HepG2 (cell line): ENCODE measurements around the gene MMP25. TPM values are rescaled to one million over a fixed set of nuclear protein-coding genes. Genes with fewer than 3 reads are reported as not detected.

ENCODE experiments used
- CEBPB ChIP-seq: IDR thresholded peaks from 2 replicates; pipeline ENCODE4 v1.6.1; 2011; ENCODE audit warnings: low read depth, low read length, improper control_type of control experiment, borderline replicate concordance
- GLI4 ChIP-seq: sonication (generic); formaldehyde crosslinking; IDR thresholded peaks from 2 replicates; pipeline ENCODE4 v1.5.1; 2020; ENCODE audit warnings: missing genetic modification reagents, mild to moderate bottlenecking, moderate library complexity, borderline replicate concordance
- KLF9 ChIP-seq: IDR thresholded peaks from 2 replicates; pipeline ENCODE4 v1.6.1; 2016; ENCODE audit warnings: low read depth
- LCORL ChIP-seq, 2 experiments: fragments of 450-650 bp in 1 of 2; sonication (generic) in 1 of 2; formaldehyde crosslinking in 1 of 2; IDR thresholded peaks; 2 replicates each; pipeline versions ENCODE4 v1.5.0 to v1.6.1; 2017 to 2020; ENCODE audit warnings: antibody characterized with exemption in 1 of 2, missing genetic modification reagents in 1 of 2
- NCOA2 ChIP-seq: sonication (generic); formaldehyde crosslinking; IDR thresholded peaks from 2 replicates; pipeline ENCODE4 v1.8.0; 2022; ENCODE audit warnings: inconsistent platforms
- NR2C2 ChIP-seq: sonication (generic); formaldehyde crosslinking; IDR thresholded peaks from 2 replicates; pipeline ENCODE4 v1.4.0; 2020; ENCODE audit warnings: missing genetic modification reagents, mild to moderate bottlenecking, moderate library complexity, borderline replicate concordance
- SMAD3 ChIP-seq: sonication (generic); formaldehyde crosslinking; IDR thresholded peaks from 2 replicates; pipeline ENCODE4 v1.4.0; 2020; ENCODE audit warnings: missing genetic modification reagents
- ZNF564 ChIP-seq: sonication (generic); formaldehyde crosslinking; IDR thresholded peaks from 2 replicates; pipeline ENCODE4 v1.8.1; 2023; ENCODE audit warnings: mild to moderate bottlenecking, missing genetic modification reagents
- ZNF703 ChIP-seq: sonication (generic); formaldehyde crosslinking; IDR thresholded peaks from 2 replicates; pipeline ENCODE4 v1.5.1; 2020; ENCODE audit warnings: missing genetic modification reagents, mild to moderate bottlenecking, moderate library complexity, borderline replicate concordance
- polyA plus RNA-seq, 8 experiments: library from polyadenylated mRNA; depleted of rRNA in 3 of 8; stranded (reverse) in 7 of 8; unstranded in 1 of 8; fragments of >200 nt; fragmentation: Illumina TruSeq in 4 of 8; extraction: Trizol in 4 of 8; gene quantifications; 2 replicates each; pipeline versions ENCODE4 v1.2.1 to v1.2.3, GENCODE V29; 2011 to 2016; ENCODE audit warnings: low read depth in 4 of 8, missing spikeins in 1 of 8, mixed read lengths in 1 of 8; ENCODE audit not compliant: insufficient read depth in 1 of 8
- total RNA-seq, 5 experiments: library from RNA; depleted of rRNA; stranded (reverse); fragments of >200 nt; fragmentation: Illumina TruSeq; extraction: Trizol; gene quantifications; 2 replicates each; pipeline ENCODE4 v1.2.3, GENCODE V29; 2016; ENCODE audit warnings: low read depth in 1 of 5
- TF ChIP-seq, protein P1 (sequence below): sonication (generic); formaldehyde crosslinking; conservative IDR thresholded peaks from 2 replicates; pipeline ENCODE4 v1.4.0; 2020; ENCODE audit warnings: missing genetic modification reagents
- TF ChIP-seq, protein P2 (sequence below): sonication (generic); formaldehyde crosslinking; IDR thresholded peaks from 2 replicates; pipeline ENCODE4 v1.5.1; 2020; ENCODE audit warnings: missing genetic modification reagents, mild to moderate bottlenecking, borderline replicate concordance
- TF ChIP-seq, protein P3 (sequence below): sonication (generic); formaldehyde crosslinking; IDR thresholded peaks from 2 replicates; pipeline ENCODE4 v1.4.0; 2020; ENCODE audit warnings: missing genetic modification reagents
- TF ChIP-seq, protein P4 (sequence below): IDR thresholded peaks from 2 replicates; pipeline ENCODE4 v1.6.1; 2016; ENCODE audit warnings: low read depth, missing genetic modification reagents, missing compliant biosample characterization
- TF ChIP-seq, protein P5 (sequence below): IDR thresholded peaks from 2 replicates; pipeline ENCODE4 v1.6.1; 2016; ENCODE audit warnings: missing genetic modification reagents, missing compliant biosample characterization
- TF ChIP-seq, protein P6 (sequence below): sonication (generic); formaldehyde crosslinking; IDR thresholded peaks from 2 replicates; pipeline ENCODE4 v1.5.1; 2020; ENCODE audit warnings: missing genetic modification reagents, mild to moderate bottlenecking, borderline replicate concordance

MMP25 gene
- total and polyA plus RNA-seq, 2 of the 13 experiments (the other 11 are each of a cell fraction or from before 2014, with no cell fraction given), result 0.04 to 0.08 TPM

DNA sequence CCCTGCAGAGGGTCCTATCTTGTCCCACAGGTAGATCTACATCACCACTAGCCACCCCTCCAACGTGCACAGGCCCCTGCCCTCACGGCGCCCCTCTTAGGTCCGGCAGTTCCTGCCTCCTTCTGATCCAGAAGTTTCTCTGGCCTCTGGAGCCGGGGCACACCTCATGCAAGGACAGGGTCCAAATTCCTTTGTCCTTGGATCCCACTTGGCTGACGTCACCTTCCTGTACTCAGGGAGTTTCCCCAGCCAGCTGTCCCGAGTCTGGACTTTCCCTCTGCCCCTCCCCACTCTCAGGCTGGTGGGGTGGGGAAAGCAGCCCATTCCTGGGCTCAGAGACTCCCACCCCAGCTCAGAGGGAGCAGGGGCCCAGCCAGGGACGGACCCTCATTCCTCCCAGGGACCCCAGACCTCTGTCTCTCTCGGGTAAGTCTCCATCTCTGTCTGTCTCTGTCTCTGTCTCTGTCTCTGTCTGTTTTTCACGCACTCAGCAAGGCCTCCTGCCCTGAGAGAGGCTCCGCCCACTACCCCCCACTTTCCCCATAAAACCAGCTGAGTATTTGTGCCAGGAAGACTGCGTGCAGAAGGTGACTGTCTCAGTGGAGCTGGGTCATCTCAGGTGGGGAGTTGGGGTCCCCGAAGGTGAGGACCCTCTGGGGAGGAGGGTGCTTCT, 18.8 kb downstream of the MMP25 start, which contains the start of gene IL32 (continued):
- TF ChIP-seq NR2C2 (CRISPR knock-in tag) (peak; percentile 71; the same call in 1 of the 2 replicates), ZNF564 (0 out of 2 replicates have a peak, but pooled peaks have one; percentile 57), SMAD3 (no peak; the same call in 1 of the 2 replicates), CEBPB (peak; percentile 23; the same call in 1 of the 2 replicates), ZNF703 (CRISPR knock-in tag) (0 out of 2 replicates have a peak, but pooled peaks have one; percentile 75), KLF9 (CRISPR knock-in tag) (peak; percentile 79; the same call in 1 of the 2 replicates), NCOA2 (CRISPR knock-in tag) (peak; percentile 59; the same call in 1 of the 2 replicates), GLI4 (CRISPR knock-in tag) (peak; percentile 85; the same call in 1 of the 2 replicates), LCORL (IDR thresholded peaks at IDR 0.05) (no peak), LCORL (CRISPR knock-in tag; IDR thresholded peaks at IDR 0.05) (peak; percentile 96)
- TF ChIP-seq, protein P1, sequence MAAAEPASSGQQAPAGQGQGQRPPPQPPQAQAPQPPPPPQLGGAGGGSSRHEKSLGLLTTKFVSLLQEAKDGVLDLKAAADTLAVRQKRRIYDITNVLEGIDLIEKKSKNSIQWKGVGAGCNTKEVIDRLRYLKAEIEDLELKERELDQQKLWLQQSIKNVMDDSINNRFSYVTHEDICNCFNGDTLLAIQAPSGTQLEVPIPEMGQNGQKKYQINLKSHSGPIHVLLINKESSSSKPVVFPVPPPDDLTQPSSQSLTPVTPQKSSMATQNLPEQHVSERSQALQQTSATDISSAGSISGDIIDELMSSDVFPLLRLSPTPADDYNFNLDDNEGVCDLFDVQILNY (CRISPR knock-in tag), result no peak
- TF ChIP-seq, protein P2, sequence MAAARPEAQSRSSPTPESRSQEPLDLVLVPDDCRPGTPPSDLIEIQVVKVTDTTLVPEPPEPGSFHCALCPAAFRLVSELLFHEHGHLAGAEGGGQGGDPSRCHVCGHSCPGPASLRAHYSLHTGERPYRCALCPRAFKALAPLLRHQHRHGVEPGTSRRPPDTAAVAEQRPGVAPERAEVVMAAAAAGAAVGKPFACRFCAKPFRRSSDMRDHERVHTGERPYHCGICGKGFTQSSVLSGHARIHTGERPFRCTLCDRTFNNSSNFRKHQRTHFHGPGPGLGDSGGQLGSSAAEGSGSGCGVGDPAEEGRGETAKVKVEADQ, result peak; percentile 85
- TF ChIP-seq, protein P3, sequence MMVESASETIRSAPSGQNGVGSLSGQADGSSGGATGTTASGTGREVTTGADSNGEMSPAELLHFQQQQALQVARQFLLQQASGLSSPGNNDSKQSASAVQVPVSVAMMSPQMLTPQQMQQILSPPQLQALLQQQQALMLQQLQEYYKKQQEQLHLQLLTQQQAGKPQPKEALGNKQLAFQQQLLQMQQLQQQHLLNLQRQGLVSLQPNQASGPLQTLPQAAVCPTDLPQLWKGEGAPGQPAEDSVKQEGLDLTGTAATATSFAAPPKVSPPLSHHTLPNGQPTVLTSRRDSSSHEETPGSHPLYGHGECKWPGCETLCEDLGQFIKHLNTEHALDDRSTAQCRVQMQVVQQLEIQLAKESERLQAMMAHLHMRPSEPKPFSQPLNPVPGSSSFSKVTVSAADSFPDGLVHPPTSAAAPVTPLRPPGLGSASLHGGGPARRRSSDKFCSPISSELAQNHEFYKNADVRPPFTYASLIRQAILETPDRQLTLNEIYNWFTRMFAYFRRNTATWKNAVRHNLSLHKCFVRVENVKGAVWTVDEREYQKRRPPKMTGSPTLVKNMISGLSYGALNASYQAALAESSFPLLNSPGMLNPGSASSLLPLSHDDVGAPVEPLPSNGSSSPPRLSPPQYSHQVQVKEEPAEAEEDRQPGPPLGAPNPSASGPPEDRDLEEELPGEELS (CRISPR knock-in tag), result peak; percentile 35; the same call in 1 of the 2 replicates
- TF ChIP-seq, protein P4, sequence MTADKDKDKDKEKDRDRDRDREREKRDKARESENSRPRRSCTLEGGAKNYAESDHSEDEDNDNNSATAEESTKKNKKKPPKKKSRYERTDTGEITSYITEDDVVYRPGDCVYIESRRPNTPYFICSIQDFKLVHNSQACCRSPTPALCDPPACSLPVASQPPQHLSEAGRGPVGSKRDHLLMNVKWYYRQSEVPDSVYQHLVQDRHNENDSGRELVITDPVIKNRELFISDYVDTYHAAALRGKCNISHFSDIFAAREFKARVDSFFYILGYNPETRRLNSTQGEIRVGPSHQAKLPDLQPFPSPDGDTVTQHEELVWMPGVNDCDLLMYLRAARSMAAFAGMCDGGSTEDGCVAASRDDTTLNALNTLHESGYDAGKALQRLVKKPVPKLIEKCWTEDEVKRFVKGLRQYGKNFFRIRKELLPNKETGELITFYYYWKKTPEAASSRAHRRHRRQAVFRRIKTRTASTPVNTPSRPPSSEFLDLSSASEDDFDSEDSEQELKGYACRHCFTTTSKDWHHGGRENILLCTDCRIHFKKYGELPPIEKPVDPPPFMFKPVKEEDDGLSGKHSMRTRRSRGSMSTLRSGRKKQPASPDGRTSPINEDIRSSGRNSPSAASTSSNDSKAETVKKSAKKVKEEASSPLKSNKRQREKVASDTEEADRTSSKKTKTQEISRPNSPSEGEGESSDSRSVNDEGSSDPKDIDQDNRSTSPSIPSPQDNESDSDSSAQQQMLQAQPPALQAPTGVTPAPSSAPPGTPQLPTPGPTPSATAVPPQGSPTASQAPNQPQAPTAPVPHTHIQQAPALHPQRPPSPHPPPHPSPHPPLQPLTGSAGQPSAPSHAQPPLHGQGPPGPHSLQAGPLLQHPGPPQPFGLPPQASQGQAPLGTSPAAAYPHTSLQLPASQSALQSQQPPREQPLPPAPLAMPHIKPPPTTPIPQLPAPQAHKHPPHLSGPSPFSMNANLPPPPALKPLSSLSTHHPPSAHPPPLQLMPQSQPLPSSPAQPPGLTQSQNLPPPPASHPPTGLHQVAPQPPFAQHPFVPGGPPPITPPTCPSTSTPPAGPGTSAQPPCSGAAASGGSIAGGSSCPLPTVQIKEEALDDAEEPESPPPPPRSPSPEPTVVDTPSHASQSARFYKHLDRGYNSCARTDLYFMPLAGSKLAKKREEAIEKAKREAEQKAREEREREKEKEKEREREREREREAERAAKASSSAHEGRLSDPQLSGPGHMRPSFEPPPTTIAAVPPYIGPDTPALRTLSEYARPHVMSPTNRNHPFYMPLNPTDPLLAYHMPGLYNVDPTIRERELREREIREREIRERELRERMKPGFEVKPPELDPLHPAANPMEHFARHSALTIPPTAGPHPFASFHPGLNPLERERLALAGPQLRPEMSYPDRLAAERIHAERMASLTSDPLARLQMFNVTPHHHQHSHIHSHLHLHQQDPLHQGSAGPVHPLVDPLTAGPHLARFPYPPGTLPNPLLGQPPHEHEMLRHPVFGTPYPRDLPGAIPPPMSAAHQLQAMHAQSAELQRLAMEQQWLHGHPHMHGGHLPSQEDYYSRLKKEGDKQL (CRISPR knock-in tag), result no peak
- TF ChIP-seq, protein P5, sequence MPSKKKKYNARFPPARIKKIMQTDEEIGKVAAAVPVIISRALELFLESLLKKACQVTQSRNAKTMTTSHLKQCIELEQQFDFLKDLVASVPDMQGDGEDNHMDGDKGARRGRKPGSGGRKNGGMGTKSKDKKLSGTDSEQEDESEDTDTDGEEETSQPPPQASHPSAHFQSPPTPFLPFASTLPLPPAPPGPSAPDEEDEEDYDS (CRISPR knock-in tag), result peak; percentile 93
- TF ChIP-seq, protein P6, sequence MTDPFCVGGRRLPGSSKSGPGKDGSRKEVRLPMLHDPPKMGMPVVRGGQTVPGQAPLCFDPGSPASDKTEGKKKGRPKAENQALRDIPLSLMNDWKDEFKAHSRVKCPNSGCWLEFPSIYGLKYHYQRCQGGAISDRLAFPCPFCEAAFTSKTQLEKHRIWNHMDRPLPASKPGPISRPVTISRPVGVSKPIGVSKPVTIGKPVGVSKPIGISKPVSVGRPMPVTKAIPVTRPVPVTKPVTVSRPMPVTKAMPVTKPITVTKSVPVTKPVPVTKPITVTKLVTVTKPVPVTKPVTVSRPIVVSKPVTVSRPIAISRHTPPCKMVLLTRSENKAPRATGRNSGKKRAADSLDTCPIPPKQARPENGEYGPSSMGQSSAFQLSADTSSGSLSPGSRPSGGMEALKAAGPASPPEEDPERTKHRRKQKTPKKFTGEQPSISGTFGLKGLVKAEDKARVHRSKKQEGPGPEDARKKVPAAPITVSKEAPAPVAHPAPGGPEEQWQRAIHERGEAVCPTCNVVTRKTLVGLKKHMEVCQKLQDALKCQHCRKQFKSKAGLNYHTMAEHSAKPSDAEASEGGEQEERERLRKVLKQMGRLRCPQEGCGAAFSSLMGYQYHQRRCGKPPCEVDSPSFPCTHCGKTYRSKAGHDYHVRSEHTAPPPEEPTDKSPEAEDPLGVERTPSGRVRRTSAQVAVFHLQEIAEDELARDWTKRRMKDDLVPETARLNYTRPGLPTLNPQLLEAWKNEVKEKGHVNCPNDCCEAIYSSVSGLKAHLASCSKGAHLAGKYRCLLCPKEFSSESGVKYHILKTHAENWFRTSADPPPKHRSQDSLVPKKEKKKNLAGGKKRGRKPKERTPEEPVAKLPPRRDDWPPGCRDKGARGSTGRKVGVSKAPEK (CRISPR knock-in tag), result 0 out of 2 replicates have a peak, but pooled peaks have one; percentile 32
